C4-2B (cell line): Measurements from ENCODE around the gene NPIPA3.
"Not testable (repeated sequence)": the region's sequence is repeated elsewhere in the genome, so short reads cannot be mapped to it uniquely, and the experiment has no call there.

Experiments
- H3K27ac ChIP-seq: fragments of 450-650 bp; 2 replicates; pipeline ENCODE4 v1.5.1; 2017

NPIPA3 gene

GRCh38 chr16:14773654-14774053 lies 70.4 kb downstream of the NPIPA3 start:
- H3K27ac ChIP-seq = not testable (repeated sequence)

- H3K27ac ChIP-seq = not testable (repeated sequence)
These were observed 72.4 kb downstream of the NPIPA3 start for GRCh38 chr16:14775624-14776023.
